Neural cell (in vitro differentiated cells): ENCODE data around the gene ARL15. TPM values are rescaled to one million over a fixed set of nuclear protein-coding genes. Genes with fewer than 3 reads are reported as not detected.

Experiments
- H2AFZ ChIP-seq: fragments of 200-600, 300-800 bp; sonication (generic), shearing (Covaris generic); 2 replicates; pipeline ENCODE4 v1.6.0; 2014; ENCODE audit warnings: low read depth, mild to moderate bottlenecking, antibody characterized with exemption, low read length, moderate library complexity
- H3F3A ChIP-seq: fragments of 200-600 bp; shearing (Covaris generic); 2 replicates; pipeline ENCODE4 v1.6.1; 2016; ENCODE audit warnings: mild to moderate bottlenecking, moderate library complexity, mixed read lengths, antibody characterized with exemption, low read length; ENCODE audit not compliant: insufficient read depth, poor library complexity, severe bottlenecking
- H3K27ac ChIP-seq: fragments of 200-600, 300-800 bp; sonication (generic), shearing (Covaris generic); 2 replicates; pipeline ENCODE4 v1.5.1; 2014; ENCODE audit warnings: mild to moderate bottlenecking, low read length, moderate library complexity
- H3K27me3 ChIP-seq: fragments of 300-800, 200-600 bp; sonication (generic), shearing (Covaris generic); 2 replicates; pipeline ENCODE4 v1.6.0; 2014; ENCODE audit warnings: mild to moderate bottlenecking, low read depth, low read length, moderate library complexity; ENCODE audit not compliant: insufficient read depth
- H3K36me3 ChIP-seq: fragments of 300-800, 200-600 bp; sonication (generic), shearing (Covaris generic); 2 replicates; pipeline ENCODE4 v1.5.1; 2014; ENCODE audit warnings: mild to moderate bottlenecking, antibody characterized with exemption, low read length, moderate library complexity; ENCODE audit not compliant: insufficient read depth
- H3K4me2 ChIP-seq: fragments of 300-800, 200-600 bp; sonication (generic), shearing (Covaris generic); 2 replicates; pipeline ENCODE4 v1.6.0; 2014; ENCODE audit warnings: mild to moderate bottlenecking, low read length
- H3K4me3 ChIP-seq: fragments of 300-800, 200-600 bp; sonication (generic), shearing (Covaris generic); 2 replicates; pipeline ENCODE4 v1.5.1; 2014; ENCODE audit warnings: mild to moderate bottlenecking, low read length, moderate library complexity
- H3K79me2 ChIP-seq: fragments of 200-600 bp; shearing (Covaris generic); replicated peaks from 2 replicates; pipeline ENCODE4 v1.6.0; 2014; ENCODE audit warnings: mild to moderate bottlenecking, low read length, moderate library complexity; ENCODE audit not compliant: insufficient read depth
- H3K9ac ChIP-seq: fragments of 300-800, 200-600 bp; sonication (generic), shearing (Covaris generic); 2 replicates; pipeline ENCODE4 v1.6.1; 2016; ENCODE audit warnings: mild to moderate bottlenecking, low read length, mixed read lengths
- H3K9me2 ChIP-seq: fragments of 200-600 bp; shearing (Covaris generic); 2 replicates; pipeline ENCODE4 v1.6.1; 2016; ENCODE audit warnings: mild to moderate bottlenecking, low read length, mixed read lengths; ENCODE audit not compliant: insufficient read depth
- H3K9me3 ChIP-seq: fragments of 200-600, 300-800 bp; sonication (generic), shearing (Covaris generic); 2 replicates; pipeline ENCODE4 v1.6.1; 2016; ENCODE audit warnings: mild to moderate bottlenecking, mixed run types, low read length, moderate library complexity, mixed read lengths
- H4K20me1 ChIP-seq: fragments of 200-600 bp; shearing (Covaris generic); 2 replicates; pipeline ENCODE4 v1.6.1; 2016; ENCODE audit warnings: mild to moderate bottlenecking, mixed run types; ENCODE audit not compliant: insufficient read depth
- CTCF ChIP-seq: fragments of 450-650 bp; IDR thresholded peaks from 2 replicates; pipeline ENCODE4 v1.5.1; 2014; ENCODE audit warnings: antibody characterized with exemption, mild to moderate bottlenecking, moderate library complexity; ENCODE audit not compliant: poor library complexity, severe bottlenecking
- EP300 ChIP-seq: fragments of 450-650 bp; conservative IDR thresholded peaks from 2 replicates; pipeline ENCODE4 v1.6.1; 2014; ENCODE audit warnings: antibody characterized with exemption, mild to moderate bottlenecking, moderate library complexity; ENCODE audit not compliant: poor library complexity, severe bottlenecking
- EZH2 ChIP-seq: fragments of 200-600, 300-800 bp; shearing (Covaris generic), sonication (generic); IDR thresholded peaks from 2 replicates; pipeline ENCODE4 v1.6.1; 2014; ENCODE audit warnings: antibody characterized with exemption, low read length, borderline replicate concordance, mild to moderate bottlenecking; ENCODE audit not compliant: insufficient read depth, poor library complexity, severe bottlenecking
- MXI1 ChIP-seq: fragments of 450-650 bp; conservative IDR thresholded peaks from 2 replicates; pipeline ENCODE4 v1.6.1; 2014; ENCODE audit warnings: antibody characterized with exemption, mild to moderate bottlenecking; ENCODE audit not compliant: poor library complexity, severe bottlenecking
- POLR2AphosphoS5 ChIP-seq: IDR thresholded peaks from 2 replicates; pipeline ENCODE4 v1.6.1; 2012
- RAD21 ChIP-seq: fragments of 450-650 bp; conservative IDR thresholded peaks from 2 replicates; pipeline ENCODE4 v1.6.1; 2014; ENCODE audit warnings: antibody characterized with exemption, mild to moderate bottlenecking, moderate library complexity
- REST ChIP-seq: IDR thresholded peaks from 2 replicates; pipeline ENCODE4 v1.6.1; 2012; ENCODE audit warnings: borderline replicate concordance
- SMC3 ChIP-seq: fragments of 450-650 bp; conservative IDR thresholded peaks from 2 replicates; pipeline ENCODE4 v1.6.1; 2014; ENCODE audit warnings: antibody characterized with exemption, mild to moderate bottlenecking, moderate library complexity; ENCODE audit not compliant: poor library complexity
- TAF1 ChIP-seq: IDR thresholded peaks from 2 replicates; pipeline ENCODE4 v1.6.1; 2012; ENCODE audit warnings: low read depth
- polyA plus RNA-seq: library from polyadenylated mRNA; depleted of rRNA; stranded (reverse); fragments of >200 nt; gene quantifications from 2 replicates; pipeline ENCODE4 v1.2.3, GENCODE V29; 2014

Gene ARL15
- polyA plus RNA-seq, 1 donor from 2014 or later, result 51.9 TPM

GRCh38 chr5:53965459-53965858, 344.9 kb downstream of the ARL15 start:
- no peak for TF ChIP-seq CTCF
- TF ChIP-seq SMC3, result no peak
- TF ChIP-seq EZH2, result no peak
- TF ChIP-seq REST, result no peak
- TF ChIP-seq MXI1, result no peak
- TF ChIP-seq EP300, result no peak
- no peak for TF ChIP-seq RAD21
- no peak for TF ChIP-seq POLR2AphosphoS5
- TF ChIP-seq TAF1, result no peak
- H4K20me1 ChIP-seq, result no peaks in the 10 kb centered on the region

GRCh38 chr5:53963958-53964357, 346.4 kb downstream of the ARL15 start:
- Histone ChIP-seq H3K27ac (no peak overlapping the region), H3F3A (no peaks in the 10 kb centered on the region), H4K20me1 (no peaks in the 10 kb centered on the region), H3K9ac (no peak overlapping the region), H3K4me3 (no peak overlapping the region), H3K9me3 (no peaks in the 10 kb centered on the region), H3K9me2 (no peaks in the 10 kb centered on the region), H3K36me3 (no peaks in the 10 kb centered on the region), H2AFZ (no peak overlapping the region), H3K4me2 (no peak overlapping the region), H3K79me2 (no peaks in the 10 kb centered on the region), H3K27me3 (no peaks in the 10 kb centered on the region)
- TF ChIP-seq CTCF (no peak), MXI1 (no peak), TAF1 (no peak), REST (no peak), EZH2 (no peak), SMC3 (no peak), POLR2AphosphoS5 (no peak), RAD21 (no peak), EP300 (no peak)

More at GRCh38 chr5:53965459-53965858, 344.9 kb downstream of the ARL15 start:
- no peak overlapping the region for H3K9ac ChIP-seq
- H3K27me3 ChIP-seq, result no peaks in the 10 kb centered on the region
- no peak overlapping the region for H2AFZ ChIP-seq
- no peak overlapping the region for H3K27ac ChIP-seq
- H3K36me3 ChIP-seq, result no peaks in the 10 kb centered on the region
- H3K4me3 ChIP-seq, result no peak overlapping the region
- H3K9me3 ChIP-seq, result no peaks in the 10 kb centered on the region
- no peak overlapping the region for H3K4me2 ChIP-seq
- H3K79me2 ChIP-seq, result no peaks in the 10 kb centered on the region
- H3K9me2 ChIP-seq, result no peaks in the 10 kb centered on the region
- no peaks in the 10 kb centered on the region for H3F3A ChIP-seq
